Measurements from ENCODE around the gene ITGA11.
"Not testable (repeated sequence)": the region's sequence is repeated elsewhere in the genome, so short reads cannot be mapped to it uniquely, and the experiment has no call there.

The ITGA11 gene

DNA sequence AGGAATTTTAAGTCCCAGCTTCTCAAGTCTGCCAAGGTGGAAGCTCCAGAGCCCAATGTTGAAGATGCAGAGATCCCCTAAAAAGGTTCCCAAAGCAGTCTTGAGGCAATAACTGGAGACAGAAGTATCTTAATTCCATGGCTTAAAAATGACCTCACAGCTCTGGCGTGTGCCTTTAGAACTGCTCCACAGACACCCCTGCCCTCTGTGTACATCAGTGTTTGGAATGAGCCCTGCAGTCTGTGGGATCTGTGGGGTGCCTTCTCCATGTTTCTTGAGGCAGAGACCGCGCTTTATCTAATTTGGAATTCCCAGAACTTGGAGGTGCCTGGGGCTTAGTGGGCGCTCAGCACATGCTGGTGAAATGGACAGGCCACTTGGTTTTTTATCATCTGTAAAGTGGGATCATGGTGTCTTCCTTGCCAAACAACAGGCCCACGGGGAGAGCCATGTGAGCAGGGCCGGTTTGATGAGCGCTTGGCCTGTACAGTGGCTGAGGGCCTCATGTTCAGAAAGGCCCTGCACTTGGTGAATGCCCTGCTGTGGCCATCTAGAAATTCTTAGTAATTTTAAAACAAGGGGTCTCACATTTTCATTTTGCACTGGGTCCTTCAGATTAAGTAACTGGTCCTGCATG is 7.1 kb downstream of the ITGA11 start:
- DNase-seq = no peak

DNA sequence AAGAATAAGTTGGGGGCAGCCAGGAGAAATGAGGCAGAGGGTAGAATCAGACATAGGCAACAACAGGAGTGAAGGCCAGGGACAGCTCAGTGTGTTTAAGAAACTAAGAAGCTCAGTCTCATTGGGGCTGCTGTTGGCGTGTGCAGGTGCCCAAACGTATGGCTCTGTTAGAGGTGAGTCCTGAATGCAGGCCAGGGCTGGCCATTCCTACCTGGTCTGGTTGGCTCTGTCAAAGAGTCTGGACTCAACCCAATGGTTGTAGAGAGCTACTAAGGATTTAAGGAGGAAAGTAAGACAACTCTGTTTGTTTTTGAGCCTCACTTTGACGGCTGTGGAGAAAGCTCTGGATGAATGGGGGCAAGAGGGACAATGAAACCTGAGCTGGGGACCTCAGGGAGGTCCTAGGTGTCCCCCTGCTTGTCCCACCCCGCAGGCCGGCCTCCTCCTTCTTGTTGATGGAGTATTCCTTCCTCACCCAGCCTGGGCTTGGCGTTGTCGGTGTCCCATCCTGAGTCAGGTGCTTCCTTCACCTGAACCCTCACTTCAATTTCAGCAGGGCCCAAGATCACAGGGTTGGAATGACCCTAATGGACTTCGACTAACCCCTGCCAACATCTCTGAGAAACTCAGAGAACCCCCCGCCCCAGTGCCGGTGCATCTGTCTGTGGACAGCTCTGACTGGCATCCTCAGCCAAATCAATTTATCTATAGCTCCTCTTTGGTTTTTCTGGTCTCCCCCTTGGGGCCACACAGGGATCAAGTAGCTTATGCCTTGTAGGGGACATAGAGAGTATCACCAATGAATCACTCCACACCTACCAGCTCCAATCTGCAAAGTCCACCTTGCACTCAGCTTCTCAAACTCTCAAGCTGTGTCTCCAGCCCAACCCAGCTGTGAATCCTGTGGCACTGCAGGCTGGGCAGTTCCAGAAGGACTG is 8.3 kb downstream of the ITGA11 start:
- no peak for DNase-seq

DNA sequence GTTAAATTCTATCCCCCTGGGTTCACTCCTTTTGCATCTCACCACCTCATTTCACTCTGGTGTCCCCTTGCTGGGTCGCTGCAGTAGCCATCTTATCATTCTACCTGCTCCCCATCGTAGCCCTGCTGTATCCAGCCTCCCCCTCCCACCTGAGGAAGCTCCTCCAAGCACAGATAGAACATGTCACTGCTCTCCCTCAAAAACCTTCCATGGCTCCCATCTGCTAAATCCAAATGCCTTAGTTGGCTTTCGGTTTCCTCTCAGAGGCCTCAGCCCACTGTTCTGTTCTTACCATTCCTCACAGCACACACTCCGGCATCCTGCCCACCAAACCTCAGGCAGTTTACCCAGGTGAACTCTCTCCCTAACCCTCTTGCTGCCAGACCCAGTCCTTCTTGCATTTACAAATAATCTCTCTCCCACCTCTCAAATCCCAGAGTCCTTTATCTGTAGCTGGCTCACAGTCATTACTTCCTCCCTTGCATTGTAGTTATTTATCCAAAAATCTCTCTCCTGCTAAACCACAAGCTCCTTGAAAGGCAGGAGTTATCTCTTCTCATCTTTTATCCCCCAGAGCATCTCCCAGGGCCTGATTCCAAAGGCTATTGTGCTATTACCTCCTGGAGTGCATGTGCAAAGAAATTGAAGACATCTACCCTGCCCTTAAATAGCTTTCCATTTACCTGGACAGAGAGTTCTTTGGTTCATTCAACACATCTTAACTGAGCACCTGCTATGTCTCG is 9.4 kb downstream of the ITGA11 start:
- DNase-seq = not testable (repeated sequence)

DNA sequence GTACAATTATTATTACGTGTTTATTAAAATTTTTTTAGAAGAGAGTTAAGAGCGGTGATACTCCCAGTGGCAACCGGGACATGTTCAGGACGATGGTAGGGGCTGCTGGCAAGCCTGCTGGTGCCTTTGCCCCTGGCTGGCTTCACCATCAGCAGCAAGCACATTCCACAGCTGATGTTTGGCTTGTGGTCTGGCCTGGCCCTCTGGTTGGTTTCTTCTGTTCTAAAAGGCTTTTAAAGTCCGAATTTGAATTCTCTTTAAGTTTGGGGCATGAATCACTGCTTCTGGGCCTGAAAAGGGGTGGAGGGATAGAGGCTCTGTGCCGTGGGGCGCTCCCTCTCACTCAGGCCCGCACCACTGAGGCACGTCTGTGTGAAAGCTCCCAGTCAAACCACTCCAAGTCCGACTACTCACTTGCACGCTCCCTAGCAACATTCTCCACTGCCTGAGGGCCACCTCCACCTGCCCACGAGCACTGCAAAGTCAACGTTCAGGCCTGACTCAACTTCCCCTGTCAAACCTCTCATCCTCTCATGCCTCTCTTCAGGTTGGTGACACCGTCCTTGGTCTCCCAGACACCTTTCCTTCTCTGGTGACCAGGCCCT is 10.1 kb downstream of the ITGA11 start:
- no peak for DNase-seq

DNA sequence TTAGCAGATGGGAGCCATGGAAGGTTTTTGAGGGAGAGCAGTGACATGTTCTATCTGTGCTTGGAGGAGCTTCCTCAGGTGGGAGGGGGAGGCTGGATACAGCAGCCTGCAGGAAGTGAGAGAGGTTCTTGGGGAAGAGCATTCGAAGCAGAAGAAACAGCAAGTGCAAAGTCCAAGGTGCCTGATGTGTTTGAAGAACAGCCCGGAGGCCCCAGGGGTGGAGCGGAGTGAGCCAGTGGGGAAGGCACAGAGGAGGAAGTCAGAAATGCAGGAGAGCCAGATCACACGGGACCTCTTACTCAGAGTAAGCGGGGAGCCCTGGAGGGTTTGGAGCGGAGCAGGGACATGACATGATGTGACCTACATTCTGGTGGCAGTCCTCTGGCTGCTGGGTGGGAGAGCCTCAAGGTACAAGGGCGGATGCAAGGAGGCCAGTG is 10.8 kb downstream of the ITGA11 start:
- no peak for DNase-seq

DNA sequence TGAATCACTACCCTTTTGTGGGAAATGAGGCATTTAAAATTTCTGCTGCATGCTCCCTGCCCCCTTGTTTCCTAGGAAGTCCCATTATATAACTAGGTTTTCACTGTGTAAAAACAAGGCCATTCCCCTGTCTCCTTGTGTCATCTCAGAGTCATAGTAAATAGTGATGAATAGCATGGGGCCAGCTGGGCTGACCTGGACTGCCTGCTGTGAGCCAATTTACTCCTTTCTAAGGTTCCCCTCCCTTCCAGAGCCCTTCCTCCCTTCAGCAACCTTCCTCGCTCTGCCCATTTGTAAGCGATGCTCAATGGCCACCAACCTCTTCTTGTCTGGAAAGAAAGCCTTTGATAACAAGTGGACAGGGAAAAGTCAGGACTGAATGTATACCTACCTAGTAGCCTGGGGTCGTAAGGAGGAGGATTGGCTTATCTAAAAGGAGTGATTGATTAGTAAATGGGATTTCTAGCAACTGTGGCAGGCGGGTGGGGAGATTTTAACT is 11.7 kb downstream of the ITGA11 start:
- DNase-seq = no peak

DNA sequence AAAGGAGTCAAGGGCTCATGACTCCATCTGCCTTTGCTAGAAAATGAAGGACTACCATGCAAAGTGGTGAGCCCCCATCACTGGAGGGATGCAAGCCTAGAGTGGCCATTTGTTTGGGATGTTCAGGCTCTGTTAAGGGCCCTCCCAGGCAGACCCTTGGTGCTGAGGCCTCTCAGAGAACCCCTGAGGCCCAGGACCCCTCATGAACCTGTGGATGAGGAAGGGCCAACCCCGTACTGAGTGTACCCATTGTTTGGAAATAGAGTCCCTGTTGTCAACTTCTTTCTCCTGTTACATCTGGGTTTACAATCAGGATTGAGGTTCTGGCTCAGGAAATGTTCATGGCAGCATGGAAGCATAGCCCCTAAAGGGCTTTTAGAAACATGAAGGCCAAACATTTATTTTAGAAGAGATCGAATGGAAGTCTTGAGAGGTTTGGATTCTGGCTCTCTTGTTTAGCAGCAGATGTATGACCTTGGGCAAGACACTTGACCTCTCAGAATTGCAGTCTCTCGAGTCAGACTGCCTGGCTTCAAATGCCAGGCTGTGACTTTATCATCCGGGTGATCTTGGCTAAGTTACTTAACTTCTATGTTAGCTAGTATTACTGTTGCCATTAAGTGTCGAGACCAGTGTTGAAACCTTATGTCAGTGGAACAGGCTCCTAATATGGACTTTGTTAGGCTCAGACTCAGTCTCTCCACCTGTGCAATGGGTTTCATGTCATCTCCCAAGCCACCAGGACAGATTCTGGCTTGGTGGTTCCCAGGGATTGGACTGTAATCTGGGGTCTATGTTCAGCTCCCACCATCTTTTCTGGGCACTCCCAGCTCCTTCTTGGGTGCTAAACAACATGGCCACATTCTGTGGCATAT is 12.4 kb downstream of the ITGA11 start:
- no peak for DNase-seq

DNA sequence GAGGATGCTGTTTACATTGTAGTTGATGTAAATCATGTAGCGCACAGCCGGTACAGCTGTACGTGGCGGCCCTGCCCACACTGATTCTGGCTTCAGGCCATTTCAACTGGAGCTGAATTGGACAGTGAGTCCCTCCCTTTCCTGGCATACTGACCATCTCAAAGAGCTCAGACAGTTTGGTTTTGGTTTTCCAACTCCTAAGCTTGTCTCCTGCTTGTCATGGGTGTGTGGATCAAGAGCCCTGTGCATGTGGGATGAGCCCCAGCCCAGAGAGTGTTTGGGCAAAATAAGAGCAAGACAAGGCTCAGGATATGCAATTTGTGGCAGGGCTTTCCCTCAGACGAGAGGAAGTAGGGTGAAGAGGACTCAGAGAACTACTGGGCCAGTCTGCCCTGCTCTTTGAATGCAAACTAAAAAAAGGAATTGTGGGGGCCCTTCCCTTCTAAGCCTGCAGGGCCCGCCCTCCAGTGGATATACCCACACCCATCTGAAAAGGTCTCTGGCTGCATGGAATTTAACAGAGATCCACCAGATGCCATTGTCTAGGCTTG is 13.3 kb downstream of the ITGA11 start:
- DNase-seq = no peak

DNA sequence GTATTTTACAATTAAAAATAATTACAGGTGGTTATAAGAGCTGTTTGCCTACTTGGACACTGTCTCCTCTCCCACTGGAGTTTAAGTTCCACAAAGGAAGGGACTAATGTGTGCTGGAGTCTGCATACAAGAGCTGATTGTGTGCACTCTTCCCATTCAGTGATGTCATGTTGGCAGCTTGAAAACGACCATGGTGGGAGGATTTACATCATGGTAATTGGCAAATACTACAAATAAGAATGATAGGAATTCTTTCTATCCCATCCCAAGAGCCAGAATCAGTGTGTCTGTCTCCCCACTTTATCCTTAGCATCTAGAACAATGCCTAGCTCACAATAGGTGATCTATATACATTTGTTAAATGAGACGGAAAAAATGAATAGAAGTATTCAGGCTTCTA is 14.1 kb downstream of the ITGA11 start:
- DNase-seq = no peak

DNA sequence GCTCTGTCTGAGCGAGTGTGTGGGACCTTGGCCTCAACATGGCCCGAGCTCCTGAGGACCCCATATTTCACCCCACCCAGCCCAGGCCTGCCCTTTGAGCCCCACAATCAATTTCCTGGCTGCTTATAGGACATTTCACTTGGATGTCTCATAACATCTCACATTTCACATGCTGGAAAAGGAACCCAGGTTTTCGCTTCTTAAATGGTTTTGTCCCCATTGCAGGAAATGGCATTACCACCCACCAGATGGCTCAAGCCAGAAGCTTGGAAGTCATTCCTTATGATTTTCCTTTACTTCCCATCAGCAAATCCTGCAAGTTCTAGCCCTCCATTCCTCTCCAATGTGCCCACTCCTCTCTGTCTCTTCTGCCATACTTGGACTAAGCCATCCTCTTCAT is 14.9 kb downstream of the ITGA11 start:
- no peak for DNase-seq

DNA sequence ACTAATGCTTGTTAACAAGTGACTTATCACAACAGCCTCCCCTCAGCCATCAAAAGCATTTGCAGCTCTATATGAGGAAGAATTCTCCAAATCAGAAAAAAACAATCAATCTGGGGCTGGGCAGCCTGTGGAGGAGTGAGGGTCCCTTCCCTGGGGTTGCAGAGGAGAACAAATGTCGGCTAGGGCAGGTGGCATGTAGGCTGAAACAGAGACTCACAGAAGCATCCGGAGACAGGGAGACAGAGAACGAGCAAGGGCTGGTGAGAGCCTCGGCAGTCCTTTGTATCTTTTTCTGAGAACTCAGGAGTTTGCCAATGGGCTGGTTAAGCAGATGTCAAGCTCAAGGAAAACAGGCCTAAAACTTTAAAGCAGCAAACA is 15.8 kb downstream of the ITGA11 start:
- no peak for DNase-seq

DNA sequence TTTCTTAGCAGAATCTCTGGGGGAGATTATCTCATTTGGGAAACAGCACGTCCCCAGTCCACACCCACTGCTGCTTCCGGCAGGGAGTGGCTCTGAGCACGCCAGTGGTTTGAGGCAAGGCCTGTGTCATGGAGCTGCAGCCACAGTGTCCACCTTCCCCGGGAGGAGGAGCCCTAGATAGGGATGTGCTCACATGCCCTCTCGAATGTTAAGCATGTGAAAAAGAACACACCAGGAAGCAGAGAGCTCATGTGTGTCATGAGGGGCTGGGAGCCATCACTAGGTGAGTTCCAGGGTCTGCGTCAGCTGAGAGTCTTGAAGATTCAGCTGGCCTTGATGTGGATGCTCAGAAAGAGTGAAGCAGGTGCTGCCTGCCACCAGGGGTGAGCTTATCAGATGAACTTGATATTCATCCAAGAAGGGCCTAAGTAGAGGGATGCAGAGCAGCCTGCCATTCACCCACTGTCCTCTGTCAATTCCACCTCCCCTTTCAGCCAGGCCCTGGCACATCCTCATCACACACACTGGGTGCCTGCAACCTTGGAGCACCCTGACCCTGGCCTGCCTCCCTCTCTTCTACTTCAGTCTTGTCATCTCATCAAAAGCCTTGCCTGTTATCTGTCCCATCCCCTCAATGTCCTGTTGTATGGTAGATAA is 16.3 kb downstream of the ITGA11 start:
- DNase-seq = no peak

DNA sequence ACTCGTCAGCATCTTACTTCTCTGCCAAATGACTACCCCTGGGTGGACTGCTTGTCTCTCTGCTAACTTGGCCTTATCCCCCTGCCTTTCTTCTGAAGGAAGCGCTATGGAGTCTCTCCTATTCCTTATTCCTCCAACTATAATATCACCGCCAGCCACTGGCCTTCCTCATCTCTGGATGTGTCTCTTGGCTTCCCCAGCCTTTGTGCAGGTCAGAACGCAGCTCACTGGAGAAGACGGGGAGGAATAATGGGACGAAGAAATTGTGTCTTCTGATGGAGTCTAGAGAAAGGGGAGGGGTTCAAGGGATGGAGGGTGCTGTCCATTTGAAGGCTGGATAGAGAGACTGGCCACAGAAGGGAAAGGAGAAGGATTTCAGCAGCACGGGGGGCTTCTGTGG is 16.9 kb downstream of the ITGA11 start:
- DNase-seq = no peak

DNA sequence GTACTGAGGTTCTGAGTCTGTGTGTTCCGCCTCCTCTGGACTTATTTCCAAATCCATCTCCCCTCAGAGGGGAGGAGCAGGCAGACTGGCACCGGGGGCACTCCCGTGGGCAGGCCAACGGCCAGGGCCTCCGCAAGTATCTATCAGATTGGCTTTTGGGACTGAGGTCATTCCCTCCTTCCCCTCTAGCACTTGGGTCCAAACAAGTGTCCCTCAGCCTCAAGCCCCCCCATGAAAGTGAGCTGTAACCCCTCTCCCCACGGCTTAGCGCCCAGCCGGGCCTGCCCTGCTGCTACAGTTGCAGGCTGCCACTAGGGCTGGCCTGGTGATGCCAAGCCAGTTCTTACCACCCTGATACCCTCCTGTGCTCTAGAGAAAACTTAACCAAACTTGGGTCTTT is 17.4 kb downstream of the ITGA11 start:
- DNase-seq = no peak

DNA sequence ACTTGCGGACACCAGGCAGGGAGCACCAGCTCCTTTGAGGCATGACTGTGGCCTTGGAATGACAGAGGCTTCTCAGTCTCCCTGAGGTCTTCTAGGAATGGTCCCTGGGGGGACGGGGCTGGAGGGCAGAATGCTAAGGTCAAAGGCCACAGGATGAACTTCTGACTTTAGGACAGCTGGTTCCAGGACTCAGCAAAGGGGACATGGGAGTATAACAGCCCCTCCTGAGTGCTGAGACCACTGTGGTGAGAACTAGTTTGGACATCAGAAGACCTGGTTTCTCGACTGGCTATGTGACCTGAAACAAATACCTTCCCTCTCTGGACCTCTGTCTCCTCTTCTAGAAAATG is 17.8 kb downstream of the ITGA11 start:
- DNase-seq = no peak

DNA sequence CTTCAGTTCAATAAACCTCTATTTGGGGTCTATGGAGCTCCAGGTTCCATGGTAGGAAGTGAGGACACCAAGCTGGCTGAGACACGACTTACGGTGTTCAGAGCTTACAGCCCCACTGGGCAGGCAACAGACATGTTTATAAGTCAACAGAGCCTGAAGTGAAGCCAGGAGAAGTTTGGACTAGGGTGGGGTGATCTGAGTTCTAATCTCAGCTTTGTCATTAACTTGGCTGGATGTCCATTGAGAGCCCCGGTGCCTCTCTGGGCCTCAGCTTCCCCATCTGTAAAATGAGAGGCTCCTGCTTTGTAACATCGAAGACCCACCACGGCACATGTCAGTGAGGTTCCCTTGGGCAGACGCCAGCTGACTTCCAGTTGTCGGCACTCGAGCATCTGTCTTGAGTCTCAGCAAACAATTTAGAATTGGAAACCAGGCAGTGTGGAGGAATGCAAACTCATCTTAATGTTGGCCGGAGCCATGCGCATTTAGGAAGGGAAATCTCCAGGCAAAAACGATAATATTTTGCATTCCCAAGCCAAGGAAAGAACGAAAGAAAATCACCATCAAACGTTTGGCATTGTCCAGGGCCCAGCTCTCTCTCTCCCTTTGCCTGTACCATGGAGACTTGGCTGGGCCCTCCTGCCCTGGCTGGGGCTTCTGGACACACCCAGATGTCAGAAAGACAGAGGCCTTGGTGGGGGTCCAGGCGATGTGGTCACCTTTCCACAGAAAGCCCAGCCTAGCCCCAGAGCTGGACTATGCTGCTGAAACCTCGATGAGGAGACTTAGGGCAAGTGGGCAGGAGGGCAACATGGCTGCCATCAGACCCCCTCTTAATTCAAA is 18.4 kb downstream of the ITGA11 start:
- DNase-seq = no peak

DNA sequence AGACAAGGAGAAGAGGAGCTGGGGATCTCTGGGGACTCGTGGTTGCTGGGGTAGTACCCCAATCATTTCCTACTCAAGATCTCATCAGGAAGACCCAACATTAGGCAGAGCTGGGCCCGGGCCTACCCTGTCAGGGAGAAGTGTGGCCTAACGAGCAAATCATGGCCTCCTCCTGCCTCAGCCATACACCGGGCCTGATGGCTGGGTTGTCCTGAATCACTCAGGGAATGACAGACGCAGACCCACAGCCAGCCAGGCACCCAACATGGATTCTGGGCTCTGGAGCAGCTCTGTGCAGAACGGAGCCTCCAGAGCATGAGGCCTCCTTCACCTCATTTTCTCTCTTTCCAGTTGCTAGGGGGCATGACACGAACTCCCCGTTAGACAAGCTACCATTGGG is 19.7 kb downstream of the ITGA11 start:
- DNase-seq = no peak

DNA sequence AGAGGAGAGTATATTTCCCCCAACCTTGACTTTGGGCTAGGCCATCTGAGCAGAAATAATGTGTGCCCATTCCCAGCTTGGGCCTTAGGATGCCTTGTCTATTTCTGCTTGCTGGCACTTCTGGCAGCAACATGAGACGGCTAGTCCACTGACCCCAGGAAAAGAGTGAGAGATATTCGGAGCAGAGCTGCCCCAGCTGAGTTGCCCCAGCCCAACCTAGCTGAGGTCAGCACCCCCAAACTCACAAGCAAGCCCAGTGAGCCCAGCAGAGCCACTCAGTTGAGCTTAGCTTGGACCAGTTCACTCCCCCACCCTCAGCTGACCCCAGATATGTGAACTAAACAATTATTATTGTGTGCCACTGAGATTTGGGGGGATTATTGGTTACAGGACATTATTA is 20.2 kb downstream of the ITGA11 start:
- DNase-seq = no peak

DNA sequence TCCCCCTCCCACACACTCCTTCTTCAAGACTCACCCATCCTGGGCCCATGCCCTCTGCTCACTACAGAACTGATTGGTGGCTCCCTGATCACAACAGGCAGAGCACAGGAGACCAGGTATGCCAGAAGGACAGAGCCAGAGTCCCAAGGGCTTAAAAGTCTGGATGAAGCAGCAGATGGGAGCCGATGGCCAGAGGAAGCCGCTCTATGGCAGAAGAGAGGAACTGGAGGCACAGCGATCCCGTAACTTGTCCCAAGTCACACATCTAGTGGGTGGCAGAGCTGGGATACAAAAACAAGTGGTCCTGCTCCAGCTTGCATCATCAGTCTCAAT is 20.7 kb downstream of the ITGA11 start:
- DNase-seq = no peak
